ENCODE results near the gene GARIN3. TPM values are rescaled to one million over a fixed set of nuclear protein-coding genes. Genes with fewer than 3 reads are reported as not detected.

The GARIN3 gene
- total RNA-seq, 1 experiment from 2014 or later = not detected

DNA sequence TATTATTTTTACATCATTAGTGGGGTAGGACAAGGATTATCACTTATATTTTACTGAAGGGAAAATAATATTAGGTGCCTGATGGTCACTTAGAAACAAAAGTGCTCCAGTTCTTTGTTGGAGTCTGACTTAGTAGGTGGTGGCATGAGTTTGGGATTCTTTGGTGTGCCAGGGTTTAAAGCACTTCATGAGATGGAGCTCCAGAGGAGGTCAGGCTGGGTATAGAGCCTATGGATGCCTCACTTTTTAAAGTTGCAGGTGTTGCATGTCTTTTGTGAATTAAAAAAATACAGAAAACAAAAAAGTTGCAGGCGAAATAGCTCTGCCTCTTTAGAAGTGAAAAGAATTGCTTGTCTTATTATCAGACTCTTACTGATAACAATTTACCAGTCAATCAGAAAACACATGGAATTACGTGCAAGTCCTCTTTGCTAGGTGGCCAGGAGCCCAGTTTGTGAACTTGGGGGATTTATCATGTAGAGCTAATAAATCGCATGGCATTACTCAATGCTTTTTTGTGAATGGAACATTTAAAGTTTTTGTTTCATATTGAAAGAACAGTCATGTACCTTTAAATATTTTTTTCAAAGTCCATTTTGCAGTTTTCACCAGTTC, 16.2 kb upstream of the GARIN3 start:
- ChIA-PET POLR2A (no interaction called here), CTCF (no interaction called here)
- Histone ChIP-seq H3K4me3 (ENCODE audit: low read depth in 2 of 2, low read length in 2 of 2) (no peak overlapping the region), H3K27ac (ENCODE audit: low read length) (no peak overlapping the region), H3K36me3 (ENCODE audit: control insufficient read depth, insufficient read depth, low read length) (no peaks in the 10 kb centered on the region), H3K27me3 (ENCODE audit: control insufficient read depth, insufficient read depth, low read length) (no peaks in the 10 kb centered on the region), H3K4me1 (ENCODE audit: control insufficient read depth, insufficient read depth, low read length) (no peaks in the 10 kb centered on the region), H3K9me3 (ENCODE audit: control insufficient read depth, insufficient read depth, low read depth, low read length) (no peaks in the 10 kb centered on the region)
- TF ChIP-seq POLR2AphosphoS5 (IDR thresholded peaks at IDR 0.05; ENCODE audit: low read depth, low read length) (no peak), SIN3A (IDR thresholded peaks at IDR 0.05; ENCODE audit: borderline replicate concordance, insufficient read depth, low read depth, low read length) (no peak), TCF7L2 (IDR thresholded peaks at IDR 0.05; ENCODE audit: low read depth, low read length) (no peak)
- TF ChIP-seq, protein P1, sequence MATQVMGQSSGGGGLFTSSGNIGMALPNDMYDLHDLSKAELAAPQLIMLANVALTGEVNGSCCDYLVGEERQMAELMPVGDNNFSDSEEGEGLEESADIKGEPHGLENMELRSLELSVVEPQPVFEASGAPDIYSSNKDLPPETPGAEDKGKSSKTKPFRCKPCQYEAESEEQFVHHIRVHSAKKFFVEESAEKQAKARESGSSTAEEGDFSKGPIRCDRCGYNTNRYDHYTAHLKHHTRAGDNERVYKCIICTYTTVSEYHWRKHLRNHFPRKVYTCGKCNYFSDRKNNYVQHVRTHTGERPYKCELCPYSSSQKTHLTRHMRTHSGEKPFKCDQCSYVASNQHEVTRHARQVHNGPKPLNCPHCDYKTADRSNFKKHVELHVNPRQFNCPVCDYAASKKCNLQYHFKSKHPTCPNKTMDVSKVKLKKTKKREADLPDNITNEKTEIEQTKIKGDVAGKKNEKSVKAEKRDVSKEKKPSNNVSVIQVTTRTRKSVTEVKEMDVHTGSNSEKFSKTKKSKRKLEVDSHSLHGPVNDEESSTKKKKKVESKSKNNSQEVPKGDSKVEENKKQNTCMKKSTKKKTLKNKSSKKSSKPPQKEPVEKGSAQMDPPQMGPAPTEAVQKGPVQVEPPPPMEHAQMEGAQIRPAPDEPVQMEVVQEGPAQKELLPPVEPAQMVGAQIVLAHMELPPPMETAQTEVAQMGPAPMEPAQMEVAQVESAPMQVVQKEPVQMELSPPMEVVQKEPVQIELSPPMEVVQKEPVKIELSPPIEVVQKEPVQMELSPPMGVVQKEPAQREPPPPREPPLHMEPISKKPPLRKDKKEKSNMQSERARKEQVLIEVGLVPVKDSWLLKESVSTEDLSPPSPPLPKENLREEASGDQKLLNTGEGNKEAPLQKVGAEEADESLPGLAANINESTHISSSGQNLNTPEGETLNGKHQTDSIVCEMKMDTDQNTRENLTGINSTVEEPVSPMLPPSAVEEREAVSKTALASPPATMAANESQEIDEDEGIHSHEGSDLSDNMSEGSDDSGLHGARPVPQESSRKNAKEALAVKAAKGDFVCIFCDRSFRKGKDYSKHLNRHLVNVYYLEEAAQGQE (IDR thresholded peaks at IDR 0.05; ENCODE audit: insufficient read depth in 1 of 2, low read depth in 2 of 2, low read length in 1 of 2) = no peak
- TF ChIP-seq, protein P2, sequence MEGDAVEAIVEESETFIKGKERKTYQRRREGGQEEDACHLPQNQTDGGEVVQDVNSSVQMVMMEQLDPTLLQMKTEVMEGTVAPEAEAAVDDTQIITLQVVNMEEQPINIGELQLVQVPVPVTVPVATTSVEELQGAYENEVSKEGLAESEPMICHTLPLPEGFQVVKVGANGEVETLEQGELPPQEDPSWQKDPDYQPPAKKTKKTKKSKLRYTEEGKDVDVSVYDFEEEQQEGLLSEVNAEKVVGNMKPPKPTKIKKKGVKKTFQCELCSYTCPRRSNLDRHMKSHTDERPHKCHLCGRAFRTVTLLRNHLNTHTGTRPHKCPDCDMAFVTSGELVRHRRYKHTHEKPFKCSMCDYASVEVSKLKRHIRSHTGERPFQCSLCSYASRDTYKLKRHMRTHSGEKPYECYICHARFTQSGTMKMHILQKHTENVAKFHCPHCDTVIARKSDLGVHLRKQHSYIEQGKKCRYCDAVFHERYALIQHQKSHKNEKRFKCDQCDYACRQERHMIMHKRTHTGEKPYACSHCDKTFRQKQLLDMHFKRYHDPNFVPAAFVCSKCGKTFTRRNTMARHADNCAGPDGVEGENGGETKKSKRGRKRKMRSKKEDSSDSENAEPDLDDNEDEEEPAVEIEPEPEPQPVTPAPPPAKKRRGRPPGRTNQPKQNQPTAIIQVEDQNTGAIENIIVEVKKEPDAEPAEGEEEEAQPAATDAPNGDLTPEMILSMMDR (IDR thresholded peaks at IDR 0.05) = no peak
- DNase-seq (ENCODE audit: low read depth, low spot score) (no peak), ATAC-seq (no peak)
- no TSS peak for BruUV-seq (replicated peaks)
- in situ Hi-C loops (cut with HindIII; ENCODE audit: low pct_unique_long_range_greater_than_20kb, low sequenced_read_pairs) (no loop called here), intact Hi-C loops (cut with micrococcal nuclease; ENCODE audit: unreplicated experiment) (no loop called here)

DNA sequence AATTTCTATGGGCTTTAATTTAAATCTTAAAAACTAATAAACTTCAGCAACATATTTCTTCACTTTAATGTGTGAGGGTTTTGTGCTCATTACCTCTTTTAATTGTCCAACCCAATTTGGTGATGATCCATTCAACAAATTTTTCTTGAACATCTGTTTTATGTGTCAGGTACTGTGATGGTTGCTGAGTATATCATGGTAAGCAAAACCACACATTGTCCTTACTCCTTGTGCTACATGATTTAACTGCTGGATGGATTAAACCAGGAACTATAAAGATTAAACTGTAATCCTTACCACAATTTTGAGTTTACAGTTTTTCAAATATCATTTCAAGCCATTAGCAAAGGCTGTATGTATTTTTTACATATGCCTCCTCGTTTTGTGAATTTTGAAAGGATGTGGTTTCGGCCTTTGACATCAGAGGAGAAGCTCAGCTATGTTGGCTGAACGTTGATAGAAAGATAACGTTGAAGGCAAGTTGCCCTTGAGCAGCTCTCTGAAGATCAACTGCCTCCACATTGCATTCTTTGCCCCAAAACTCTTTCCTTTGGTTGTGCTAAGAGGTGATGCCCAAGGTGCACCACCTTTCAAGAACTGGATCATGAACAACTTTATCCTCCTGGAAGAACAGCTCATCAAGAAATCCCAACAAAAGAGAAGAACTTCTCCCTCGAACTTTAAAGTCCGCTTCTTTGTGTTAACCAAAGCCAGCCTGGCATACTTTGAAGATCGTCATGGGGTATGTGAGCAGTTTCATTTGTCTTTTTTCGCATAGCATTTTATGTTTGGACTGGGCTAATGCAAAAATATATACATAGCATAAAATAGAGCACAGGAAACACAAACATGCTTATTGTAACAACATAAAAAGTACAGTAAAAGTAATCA, 14.6 kb upstream of the GARIN3 start, which contains the start of gene ITK:
Gene ITK (plus strand): TSS at position 467 of the 891 bp plus-strand sequence. CDS start 138 bp downstream, at position 605.
- BruUV-seq (replicated peaks) = no TSS peak
- ATAC-seq (no peak), DNase-seq (ENCODE audit: low read depth, low spot score) (no peak)
- ChIA-PET CTCF (no interaction called here), POLR2A (no interaction called here)
- no peaks in the 10 kb centered on the region for H3K36me3 ChIP-seq (ENCODE audit: control insufficient read depth, insufficient read depth, low read length)
- H3K9me3 ChIP-seq (ENCODE audit: control insufficient read depth, insufficient read depth, low read depth, low read length) = no peaks in the 10 kb centered on the region
- in situ Hi-C loops (cut with HindIII; ENCODE audit: low pct_unique_long_range_greater_than_20kb, low sequenced_read_pairs) (no loop called here), intact Hi-C loops (cut with micrococcal nuclease; ENCODE audit: unreplicated experiment) (no loop called here)
- TF ChIP-seq SIN3A (IDR thresholded peaks at IDR 0.05; ENCODE audit: borderline replicate concordance, insufficient read depth, low read depth, low read length) = no peak
- TF ChIP-seq, protein P1 (IDR thresholded peaks at IDR 0.05; ENCODE audit: insufficient read depth in 1 of 2, low read depth in 2 of 2, low read length in 1 of 2) = no peak
- no peak for TF ChIP-seq POLR2AphosphoS5 (IDR thresholded peaks at IDR 0.05; ENCODE audit: low read depth, low read length)
- TF ChIP-seq, protein P2 (IDR thresholded peaks at IDR 0.05) = no peak
- TF ChIP-seq TCF7L2 (IDR thresholded peaks at IDR 0.05; ENCODE audit: low read depth, low read length) = no peak
- H3K4me3 ChIP-seq (ENCODE audit: low read depth in 2 of 2, low read length in 2 of 2) = no peak within 1 kb of the TSS
- no peaks in the 10 kb centered on the region; the same call in 1 of the 2 replicates for H3K27me3 ChIP-seq (ENCODE audit: control insufficient read depth, insufficient read depth, low read length)
- H3K4me1 ChIP-seq (ENCODE audit: control insufficient read depth, insufficient read depth, low read length) = no peaks in the 10 kb centered on the region
- H3K27ac ChIP-seq (ENCODE audit: low read length) = no peak within 1 kb of the TSS
